ENCODE measurements around the gene FMN1. TPM values are rescaled to one million over a fixed set of nuclear protein-coding genes. Genes with fewer than 3 reads are reported as not detected.

Gene FMN1
- total RNA-seq, 4 donors from 2014 or later = 4.3 to 10.1 (median 8.8) TPM

GRCh38 chr15:33047077-33047476, 147.4 kb downstream of the FMN1 start:
- intact Hi-C loops (cut with DNase I) = no loop called here
- DNase-seq = no peak
- no peaks in the 10 kb centered on the region for H3K27me3 ChIP-seq
- H3K27ac ChIP-seq = no peak overlapping the region
- peaks cover 0 to 16% (median 6%) of the 10 kb centered on the region in 3 donors for H3K4me1 ChIP-seq
- WGBS, 2 donors = 66 to 68% methylated on average over 2 of the region's 2 CpGs
- no peak overlapping the region for H3K4me3 ChIP-seq
- no peak for TF ChIP-seq CTCF (IDR thresholded peaks at IDR 0.05)
- TF ChIP-seq POLR2A (IDR thresholded peaks at IDR 0.05) = no peak
- peaks cover 0 to 13% (median 8%) of the 10 kb centered on the region in 3 donors for H3K9me3 ChIP-seq
- H3K36me3 ChIP-seq = no peaks in the 10 kb centered on the region

GRCh38 chr15:33046329-33046728, 148.2 kb downstream of the FMN1 start:
- TF ChIP-seq POLR2A (IDR thresholded peaks at IDR 0.05) (no peak), CTCF (IDR thresholded peaks at IDR 0.05) (no peak)
- no peak for DNase-seq
- no peak overlapping the region for H3K27ac ChIP-seq
- intact Hi-C loops (cut with DNase I) = no loop called here
- H3K4me1 ChIP-seq = peaks cover 0 to 16% (median 6%) of the 10 kb centered on the region in 3 donors
- H3K9me3 ChIP-seq = peaks cover 0 to 13% (median 8%) of the 10 kb centered on the region in 3 donors
- H3K4me3 ChIP-seq = no peak overlapping the region
- no peaks in the 10 kb centered on the region for H3K36me3 ChIP-seq
- 67 to 81% methylated on average over 2 of the region's 2 CpGs for WGBS, 2 donors
- no peaks in the 10 kb centered on the region for H3K27me3 ChIP-seq

GRCh38 chr15:33045066-33045810, 149.3 kb downstream of the FMN1 start:
- peaks cover 0 to 16% (median 6%) of the 10 kb centered on the region in 3 donors for H3K4me1 ChIP-seq
- no peaks in the 10 kb centered on the region for H3K36me3 ChIP-seq
- H3K4me3 ChIP-seq = no peak overlapping the region
- TF ChIP-seq CTCF (IDR thresholded peaks at IDR 0.05) (no peak), POLR2A (IDR thresholded peaks at IDR 0.05) (no peak)
- intact Hi-C loops (cut with DNase I) = no loop called here
- no peak overlapping the region for H3K27ac ChIP-seq
- DNase-seq = no peak
- peaks cover 0 to 13% (median 8%) of the 10 kb centered on the region in 3 donors for H3K9me3 ChIP-seq
- WGBS, 2 donors = 13 to 14% methylated on average over 2 of the region's 8 CpGs
- H3K27me3 ChIP-seq = no peaks in the 10 kb centered on the region

- TF ChIP-seq CTCF (IDR thresholded peaks at IDR 0.05) (no peak), POLR2A (IDR thresholded peaks at IDR 0.05) (no peak)
- DNase-seq = no peak
- 40 to 67% methylated on average over 1 of the region's 1 CpG for WGBS, 2 donors
- no peak overlapping the region for H3K27ac ChIP-seq
- intact Hi-C loops (cut with DNase I) = no loop called here
- H3K4me1 ChIP-seq = peaks cover 0 to 16% (median 6%) of the 10 kb centered on the region in 3 donors
- H3K4me3 ChIP-seq = no peak overlapping the region
- peaks cover 0 to 13% (median 8%) of the 10 kb centered on the region in 3 donors for H3K9me3 ChIP-seq
- H3K27me3 ChIP-seq = no peaks in the 10 kb centered on the region
- H3K36me3 ChIP-seq = no peaks in the 10 kb centered on the region
Observed at GRCh38 chr15:33044598-33044997, 149.9 kb downstream of the FMN1 start.

GRCh38 chr15:33043636-33044035, 150.9 kb downstream of the FMN1 start:
- Histone ChIP-seq H3K4me3 (no peak overlapping the region), H3K36me3 (no peaks in the 10 kb centered on the region), H3K27ac (no peak overlapping the region), H3K9me3 (peaks cover 0 to 8% (median 8%) of the 10 kb centered on the region in 3 donors), H3K27me3 (no peaks in the 10 kb centered on the region), H3K4me1 (peaks cover 0 to 16% (median 6%) of the 10 kb centered on the region in 3 donors)
- WGBS, 2 donors = 100% methylated on average over 3 of the region's 4 CpGs
- no peak for DNase-seq
- intact Hi-C loops (cut with DNase I) = no loop called here
- TF ChIP-seq CTCF (IDR thresholded peaks at IDR 0.05) (no peak), POLR2A (IDR thresholded peaks at IDR 0.05) (no peak)

Data from esophagus squamous epithelium (tissue), 5 donors.